Measurements from ENCODE around the gene POLR3F. TPM values are rescaled to one million over a fixed set of nuclear protein-coding genes. Genes with fewer than 3 reads are reported as not detected.

The POLR3F gene
- total RNA-seq, 6 experiments from 2014 or later: 10.7 to 12.8 (median 12.0) TPM

DNA sequence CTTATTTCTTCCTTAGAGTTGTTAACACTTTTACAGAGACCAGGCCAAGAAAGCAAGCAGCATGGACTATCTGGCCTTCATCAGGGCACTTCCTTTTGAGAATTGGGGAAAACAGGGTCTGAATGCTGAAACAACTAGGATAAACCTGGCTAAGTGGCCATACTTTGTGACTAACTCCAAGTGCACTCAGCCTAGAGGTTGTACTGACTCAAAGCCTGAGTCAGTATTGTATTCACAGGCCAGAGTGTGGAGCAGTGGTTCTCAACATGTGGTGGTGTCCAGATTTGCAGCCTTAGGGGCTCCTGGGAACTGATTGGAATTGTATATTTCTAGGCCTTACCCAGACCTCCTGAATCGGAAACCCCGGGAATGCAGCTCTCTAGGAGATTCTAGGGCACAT is 60.6 kb downstream of the POLR3F start:
- TF ChIP-seq, protein P1, sequence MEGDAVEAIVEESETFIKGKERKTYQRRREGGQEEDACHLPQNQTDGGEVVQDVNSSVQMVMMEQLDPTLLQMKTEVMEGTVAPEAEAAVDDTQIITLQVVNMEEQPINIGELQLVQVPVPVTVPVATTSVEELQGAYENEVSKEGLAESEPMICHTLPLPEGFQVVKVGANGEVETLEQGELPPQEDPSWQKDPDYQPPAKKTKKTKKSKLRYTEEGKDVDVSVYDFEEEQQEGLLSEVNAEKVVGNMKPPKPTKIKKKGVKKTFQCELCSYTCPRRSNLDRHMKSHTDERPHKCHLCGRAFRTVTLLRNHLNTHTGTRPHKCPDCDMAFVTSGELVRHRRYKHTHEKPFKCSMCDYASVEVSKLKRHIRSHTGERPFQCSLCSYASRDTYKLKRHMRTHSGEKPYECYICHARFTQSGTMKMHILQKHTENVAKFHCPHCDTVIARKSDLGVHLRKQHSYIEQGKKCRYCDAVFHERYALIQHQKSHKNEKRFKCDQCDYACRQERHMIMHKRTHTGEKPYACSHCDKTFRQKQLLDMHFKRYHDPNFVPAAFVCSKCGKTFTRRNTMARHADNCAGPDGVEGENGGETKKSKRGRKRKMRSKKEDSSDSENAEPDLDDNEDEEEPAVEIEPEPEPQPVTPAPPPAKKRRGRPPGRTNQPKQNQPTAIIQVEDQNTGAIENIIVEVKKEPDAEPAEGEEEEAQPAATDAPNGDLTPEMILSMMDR (IDR thresholded peaks at IDR 0.05): no peak
- H3K9me3 Mint-ChIP-seq: no peaks in the 10 kb centered on the region
- peaks cover 45% of the 10 kb centered on the region for H3K4me1 Mint-ChIP-seq (ENCODE audit: low read depth)
- H3K27me3 Mint-ChIP-seq (ENCODE audit: insufficient read depth): no peaks in the 10 kb centered on the region
- 0 out of 2 replicates have a peak overlapping the region, but pooled peaks have one; percentile 3 for H3K4me3 Mint-ChIP-seq
- H3K27ac Mint-ChIP-seq: peak overlapping the region; percentile 83
- peaks cover 68% of the 10 kb centered on the region for H3K36me3 Mint-ChIP-seq (ENCODE audit: low read depth)
- DNase-seq: peak; percentile 80

DNA sequence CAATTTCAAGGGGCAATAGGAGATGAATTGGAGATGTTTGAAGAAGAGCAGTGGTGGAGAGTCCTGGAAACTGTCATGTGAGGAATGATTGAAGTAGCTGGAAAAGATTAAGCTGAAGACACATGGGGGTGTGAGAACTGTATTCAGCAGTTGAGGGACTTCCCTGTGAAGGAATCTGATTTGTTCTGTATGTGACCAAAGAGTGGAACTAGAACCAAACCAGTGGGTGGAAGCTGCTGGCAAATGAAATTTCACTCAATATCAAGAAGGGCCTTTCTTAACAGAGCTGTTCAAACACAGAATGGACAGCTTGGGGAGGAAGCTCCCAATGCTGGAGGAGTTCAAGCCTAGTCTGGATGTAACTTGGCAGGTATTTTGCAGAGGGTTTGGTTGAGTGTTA is 61.9 kb downstream of the POLR3F start:
- no peak overlapping the region for H3K27ac Mint-ChIP-seq
- peaks cover 73% of the 10 kb centered on the region for H3K36me3 Mint-ChIP-seq (ENCODE audit: low read depth)
- peaks cover 41% of the 10 kb centered on the region for H3K4me1 Mint-ChIP-seq (ENCODE audit: low read depth)
- DNase-seq: no peak
- no peak overlapping the region for H3K4me3 Mint-ChIP-seq
- no peaks in the 10 kb centered on the region for H3K27me3 Mint-ChIP-seq (ENCODE audit: insufficient read depth)
- TF ChIP-seq, protein P1 (IDR thresholded peaks at IDR 0.05): no peak
- no peaks in the 10 kb centered on the region for H3K9me3 Mint-ChIP-seq

DNA sequence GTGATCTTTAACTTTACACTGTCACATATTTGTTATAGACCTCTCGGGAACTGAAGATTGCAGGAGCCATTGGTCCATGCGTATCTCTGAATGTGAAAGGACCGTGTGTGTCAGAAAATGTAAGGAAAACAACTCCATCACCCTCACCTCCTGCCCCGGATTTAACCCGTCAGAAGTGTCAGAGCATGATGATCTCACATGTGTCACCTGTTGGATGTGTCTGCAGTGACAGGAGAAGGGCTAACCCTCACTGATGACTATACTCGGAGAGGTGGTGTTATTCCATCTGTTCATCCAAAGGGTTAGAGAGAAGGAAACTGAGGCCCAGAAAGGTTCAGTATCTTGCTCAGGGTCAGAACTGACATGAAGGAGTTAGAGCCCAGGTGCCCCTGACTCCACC is 65.4 kb downstream of the POLR3F start:
- H3K4me1 Mint-ChIP-seq (ENCODE audit: low read depth): peaks cover 13% of the 10 kb centered on the region
- TF ChIP-seq, protein P1 (IDR thresholded peaks at IDR 0.05): no peak
- H3K36me3 Mint-ChIP-seq (ENCODE audit: low read depth): peaks cover 62% of the 10 kb centered on the region
- no peak overlapping the region for H3K27ac Mint-ChIP-seq
- H3K27me3 Mint-ChIP-seq (ENCODE audit: insufficient read depth): no peaks in the 10 kb centered on the region
- H3K4me3 Mint-ChIP-seq: no peak overlapping the region
- no peaks in the 10 kb centered on the region for H3K9me3 Mint-ChIP-seq
- DNase-seq: no peak

DNA sequence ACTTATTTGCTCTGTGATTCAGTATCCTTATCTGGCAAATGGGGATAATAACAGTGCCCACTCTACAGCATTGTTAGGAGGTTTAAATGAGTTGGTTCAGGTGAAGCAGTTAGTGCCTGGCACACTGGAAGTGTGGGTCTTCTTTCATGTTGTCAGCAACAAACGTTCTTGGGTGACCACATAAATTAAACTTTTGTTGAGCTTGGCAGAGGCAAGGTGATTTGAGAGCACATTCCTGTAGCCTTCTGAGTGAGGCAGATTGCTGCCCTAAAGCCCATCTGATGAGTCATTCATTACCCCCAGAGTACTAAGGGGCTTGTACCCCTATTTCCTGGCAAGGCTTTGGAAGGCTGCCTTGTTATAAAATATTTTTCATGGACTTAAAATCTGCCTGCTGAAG is 66.3 kb downstream of the POLR3F start:
- Mint-ChIP-seq H3K36me3 (ENCODE audit: low read depth) (peaks cover 59% of the 10 kb centered on the region), H3K4me1 (ENCODE audit: low read depth) (peaks cover 7% of the 10 kb centered on the region), H3K4me3 (no peak overlapping the region), H3K9me3 (no peaks in the 10 kb centered on the region), H3K27ac (no peak overlapping the region; the same call in 1 of the 2 replicates), H3K27me3 (ENCODE audit: insufficient read depth) (no peaks in the 10 kb centered on the region)
- TF ChIP-seq, protein P1 (IDR thresholded peaks at IDR 0.05): no peak
- no peak for DNase-seq

DNA sequence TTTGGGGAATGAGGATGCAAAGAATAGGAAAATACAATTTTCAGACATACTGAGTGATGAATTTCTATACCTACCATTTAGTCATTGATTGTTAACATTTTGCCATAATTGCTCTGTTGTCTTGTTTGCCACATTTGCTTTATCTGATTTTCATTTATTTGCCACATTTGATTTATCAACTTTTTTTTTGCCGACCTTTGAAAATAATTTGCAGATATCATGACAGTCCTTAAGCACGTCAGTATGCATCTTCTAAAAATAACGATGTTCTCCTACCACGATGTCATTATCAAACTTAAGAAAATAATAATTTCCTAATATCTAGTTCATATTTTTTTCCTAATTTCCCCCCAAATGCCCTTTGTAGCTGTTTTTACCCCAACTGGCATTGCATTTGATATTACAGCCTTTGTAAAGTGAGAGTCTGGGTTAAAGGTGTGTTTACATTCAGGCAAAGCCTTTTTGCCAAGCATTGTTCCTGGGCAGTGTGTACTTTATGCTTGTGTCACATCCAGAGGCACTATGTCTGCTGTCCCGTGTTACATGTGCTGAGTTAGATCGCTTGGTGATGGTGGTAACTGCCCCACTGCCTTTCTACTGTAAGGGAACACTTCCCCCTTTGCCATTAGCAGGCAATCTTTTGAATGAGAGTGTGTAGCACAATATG is 66.9 kb downstream of the POLR3F start:
- Mint-ChIP-seq H3K4me1 (ENCODE audit: low read depth) (0 out of 2 replicates have a peak, but pooled peaks cover 5% of the 10 kb centered on the region), H3K27ac (no peak overlapping the region), H3K27me3 (ENCODE audit: insufficient read depth) (no peaks in the 10 kb centered on the region), H3K4me3 (no peak overlapping the region), H3K9me3 (no peaks in the 10 kb centered on the region), H3K36me3 (ENCODE audit: low read depth) (peaks cover 53% of the 10 kb centered on the region)
- no peak for DNase-seq
- TF ChIP-seq, protein P1 (IDR thresholded peaks at IDR 0.05): no peak

Small RNA genes lying within 50 kb of the gene (microRNA-seq; reads per million reads assigned to microRNA genes)
- 3.1 reads per million for gene MIR3192

Other genes starting within 250 kb of the POLR3F start
- gene ZNF133, start 178.9 kb upstream of the POLR3F start, total RNA-seq (2021; fragmentation: NEBNext Ultra II Directional; extraction: Animal tissue kit (Norgen Biotek cat#: 25700)): 10 to 100 TPM in 4 of 6 experiments, 1 to 10 TPM in 2; 8.9 to 11.4 (median 10.2) TPM
- gene DZANK1, start 360 bp upstream of the POLR3F start, total RNA-seq (2021; fragmentation: NEBNext Ultra II Directional; extraction: Animal tissue kit (Norgen Biotek cat#: 25700)): 1 to 10 TPM; 1.1 to 1.6 (median 1.5) TPM
- 10 to 100 TPM; 11.5 to 17.5 (median 15.8) TPM for gene RBBP9, start 29.8 kb downstream of the POLR3F start, total RNA-seq (2021; fragmentation: NEBNext Ultra II Directional; extraction: Animal tissue kit (Norgen Biotek cat#: 25700))
- 10 to 100 TPM; 50.8 to 63.4 (median 57.6) TPM for gene SEC23B, start 40.5 kb downstream of the POLR3F start, total RNA-seq (2021; fragmentation: NEBNext Ultra II Directional; extraction: Animal tissue kit (Norgen Biotek cat#: 25700))
- 10 to 100 TPM; 59.7 to 71.0 (median 67.7) TPM for gene SMIM26, start 100.0 kb downstream of the POLR3F start, total RNA-seq (2021; fragmentation: NEBNext Ultra II Directional; extraction: Animal tissue kit (Norgen Biotek cat#: 25700))
- gene DTD1, start 120.7 kb downstream of the POLR3F start, total RNA-seq (2021; fragmentation: NEBNext Ultra II Directional; extraction: Animal tissue kit (Norgen Biotek cat#: 25700)): 10 to 100 TPM; 53.6 to 75.1 (median 70.6) TPM

Data from HFFc6 (cell line).